ENCODE measurements around the gene FAM210B.

DNA sequence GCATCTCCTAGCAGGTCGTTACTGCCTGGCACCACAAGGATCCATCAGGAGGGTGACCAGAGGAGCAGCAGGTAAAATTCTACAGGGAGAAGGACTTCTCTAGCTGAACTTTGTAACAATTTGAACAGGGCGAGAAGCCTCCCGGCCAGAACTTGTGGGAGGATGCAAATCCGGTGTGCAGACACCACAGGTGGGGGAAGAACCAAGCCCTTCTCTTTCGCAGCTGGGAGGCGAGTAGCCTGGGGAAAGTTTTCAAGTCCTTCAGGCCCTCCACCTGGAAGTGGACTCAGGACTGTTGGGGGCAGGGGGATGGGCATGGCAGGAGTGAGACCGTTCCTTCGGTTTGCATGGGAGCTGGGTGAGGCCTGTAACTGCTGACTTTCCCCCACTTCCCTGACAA, 42.7 kb upstream of the FAM210B start:
- TF ChIP-seq CTCF (IDR thresholded peaks at IDR 0.05; ENCODE audit: insufficient read depth, low read length): no peak
- TF ChIP-seq POLR2AphosphoS5 (IDR thresholded peaks at IDR 0.05; ENCODE audit: low read depth): no peak
- no peak for TF ChIP-seq REST (IDR thresholded peaks at IDR 0.05; ENCODE audit: insufficient replicate concordance, low read depth)
- no peak for TF ChIP-seq SPI1 (IDR thresholded peaks at IDR 0.05; ENCODE audit: borderline replicate concordance, low read depth)
